ENCODE data around the gene CHMP1A. TPM values are rescaled to one million over a fixed set of nuclear protein-coding genes. Genes with fewer than 3 reads are reported as not detected.
A peak's percentile ranks its signal among the peaks of the same experiment; 100 is the strongest.

CHMP1A gene
- polyA plus RNA-seq, 2 of the 4 experiments (the other 2 are of a cell fraction): 36.4 to 91.7 TPM

GRCh38 chr16:89633064-89633631, 24.4 kb downstream of the CHMP1A start (continued):
- peak in 1 of 2 experiments; percentile 54; a peak in 1 of 5 replicates for TF ChIP-seq JUN (IDR thresholded peaks at IDR 0.05)

- 87% methylated on average over 10 of the region's 17 CpGs for WGBS (ENCODE audit: missing lambda C conversion rate)
- ChIA-PET CTCF (interaction anchor here (0.7 to 11.1 kb wide), 5 partner anchors 11 to 70 kb away, joined by 3 to 143 read pairs (median 5); partner anchors contain the start of gene DPEP1), POLR2A (no interaction called here)
- ATAC-seq (no peak), DNase-seq (ENCODE audit: low read depth in 1 of 2, low spot score in 1 of 2) (no peak), FAIRE-seq (no peak)
- H3K27ac ChIP-seq: 0 out of 6 replicates have a peak overlapping the region, but pooled peaks of 1 of the 2 experiments have one; percentile 20
- TF ChIP-seq HEYL (CRISPR knock-in tag; IDR thresholded peaks at IDR 0.05): no peak
- peaks cover 27% of the 10 kb centered on the region for H3K4me1 ChIP-seq
- H3K4me3 ChIP-seq: no peak overlapping the region
- H3K4me2 ChIP-seq: no peak overlapping the region
- peaks cover 6% of the 10 kb centered on the region; the same call in 1 of the 3 replicates for H3K9me3 ChIP-seq
Measured at GRCh38 chr16:89629827-89630610, 27.5 kb downstream of the CHMP1A start.

- DNase-seq (ENCODE audit: low read depth in 1 of 2, low spot score in 1 of 2): no peak
- CTCF ChIA-PET: interaction anchor here (0.6 to 11.1 kb wide), 2 partner anchors 10 to 103 kb away, joined by 3 to 143 read pairs; partner anchors contain the start of gene DPEP1
- H3K4me2 ChIP-seq: no peak overlapping the region
- FAIRE-seq: no peak
- peaks cover 5% of the 10 kb centered on the region; the same call in 1 of the 3 replicates for H3K9me3 ChIP-seq
- ATAC-seq: no peak
- 0 out of 6 replicates have a peak overlapping the region, but pooled peaks of 1 of the 2 experiments have one; percentile 10 for H3K27ac ChIP-seq
- POLR2A ChIA-PET: no interaction called here
- peaks cover 6% of the 10 kb centered on the region for H3K4me1 ChIP-seq
- H3K4me3 ChIP-seq: no peak overlapping the region
- TF ChIP-seq CHD2 (IDR thresholded peaks at IDR 0.05; ENCODE audit: low read length, partially characterized antibody) (no peak), BHLHE40 (IDR thresholded peaks at IDR 0.05; ENCODE audit: low read depth, low read length) (no peak), REST (IDR thresholded peaks at IDR 0.05) (no peak), BCL3 (IDR thresholded peaks at IDR 0.05) (no peak), FOSL2 (IDR thresholded peaks at IDR 0.05) (no peak), FOSL2 (CRISPR knock-in tag; IDR thresholded peaks at IDR 0.05) (no peak), EHF (CRISPR knock-in tag; IDR thresholded peaks at IDR 0.05) (no peak), ZNF302 (CRISPR knock-in tag; IDR thresholded peaks at IDR 0.05) (no peak), ELK1 (IDR thresholded peaks at IDR 0.05; ENCODE audit: low read depth, low read length) (no peak), FOSB (CRISPR knock-in tag; IDR thresholded peaks at IDR 0.05) (no peak), HOXA7 (CRISPR knock-in tag; IDR thresholded peaks at IDR 0.05) (no peak), KDM5A (IDR thresholded peaks at IDR 0.05) (no peak), ESRRA (IDR thresholded peaks at IDR 0.05; ENCODE audit: borderline replicate concordance, low read length) (no peak), CHD4 (IDR thresholded peaks at IDR 0.05; ENCODE audit: borderline replicate concordance) (no peak), SMC3 (IDR thresholded peaks at IDR 0.05) (no peak), MAFK (IDR thresholded peaks at IDR 0.05; ENCODE audit: partially characterized antibody) (no peak), RFX5 (IDR thresholded peaks at IDR 0.05) (no peak), EHMT2 (IDR thresholded peaks at IDR 0.05; ENCODE audit: low read depth) (no peak)
- 63% methylated on average over 21 of the region's 21 CpGs for WGBS (ENCODE audit: missing lambda C conversion rate)
Measured at GRCh38 chr16:89624777-89625761, 32.4 kb downstream of the CHMP1A start.

Data from A549 (cell line).